ENCODE results near the gene ANXA5.

DNA sequence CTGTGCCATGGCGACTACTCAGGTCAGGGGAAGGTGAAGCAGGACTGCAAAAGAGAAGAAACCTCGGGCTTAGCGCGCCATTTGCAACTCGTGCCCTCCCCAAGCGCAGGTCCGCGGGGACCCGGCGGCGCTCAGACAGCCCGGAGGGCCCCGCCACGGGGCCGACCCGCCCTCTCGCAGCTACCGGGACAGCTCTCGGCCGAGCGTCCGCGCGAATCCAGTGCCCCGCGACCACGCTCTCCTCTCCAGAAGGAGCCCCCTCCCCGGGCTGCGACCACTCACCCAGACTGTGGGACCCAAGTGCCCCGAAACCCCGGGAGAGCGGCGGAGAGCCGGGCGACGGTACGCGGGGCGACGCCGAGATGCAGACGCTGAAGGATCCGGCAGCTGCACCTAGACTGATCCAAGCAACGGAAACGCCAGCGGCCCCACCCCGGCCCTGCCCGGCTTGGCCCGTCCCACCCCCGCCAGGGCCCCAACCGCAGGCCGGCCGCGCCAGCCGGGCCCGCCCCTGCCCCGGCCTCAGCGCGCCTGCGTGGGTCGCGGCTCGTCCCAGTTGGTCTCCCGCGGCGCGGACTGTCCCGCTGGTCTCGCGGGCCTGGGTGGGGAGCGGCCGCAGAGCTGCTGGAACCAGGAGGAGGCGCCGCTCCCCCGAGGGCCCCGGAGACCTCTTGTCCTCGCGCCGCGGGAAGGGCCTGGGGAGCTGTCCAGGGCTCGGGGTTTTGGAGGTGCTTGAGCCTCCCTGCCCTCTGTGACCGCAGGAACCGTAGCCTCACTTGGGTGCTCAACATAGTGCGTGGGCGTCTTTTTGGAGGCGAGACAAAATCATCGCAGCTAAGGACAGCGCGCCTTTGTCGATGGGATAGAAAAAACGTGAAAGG is at the start of gene ANXA5:
- TF ChIP-seq, protein P1, sequence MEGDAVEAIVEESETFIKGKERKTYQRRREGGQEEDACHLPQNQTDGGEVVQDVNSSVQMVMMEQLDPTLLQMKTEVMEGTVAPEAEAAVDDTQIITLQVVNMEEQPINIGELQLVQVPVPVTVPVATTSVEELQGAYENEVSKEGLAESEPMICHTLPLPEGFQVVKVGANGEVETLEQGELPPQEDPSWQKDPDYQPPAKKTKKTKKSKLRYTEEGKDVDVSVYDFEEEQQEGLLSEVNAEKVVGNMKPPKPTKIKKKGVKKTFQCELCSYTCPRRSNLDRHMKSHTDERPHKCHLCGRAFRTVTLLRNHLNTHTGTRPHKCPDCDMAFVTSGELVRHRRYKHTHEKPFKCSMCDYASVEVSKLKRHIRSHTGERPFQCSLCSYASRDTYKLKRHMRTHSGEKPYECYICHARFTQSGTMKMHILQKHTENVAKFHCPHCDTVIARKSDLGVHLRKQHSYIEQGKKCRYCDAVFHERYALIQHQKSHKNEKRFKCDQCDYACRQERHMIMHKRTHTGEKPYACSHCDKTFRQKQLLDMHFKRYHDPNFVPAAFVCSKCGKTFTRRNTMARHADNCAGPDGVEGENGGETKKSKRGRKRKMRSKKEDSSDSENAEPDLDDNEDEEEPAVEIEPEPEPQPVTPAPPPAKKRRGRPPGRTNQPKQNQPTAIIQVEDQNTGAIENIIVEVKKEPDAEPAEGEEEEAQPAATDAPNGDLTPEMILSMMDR (conservative IDR thresholded peaks at IDR 0.05 in 1 of 2, IDR thresholded peaks at IDR 0.05 in 1 of 2; ENCODE audit: low read depth in 1 of 2, low read length in 2 of 2), result peak; percentile 24 to 40
- TF ChIP-seq EZH2 (IDR thresholded peaks at IDR 0.05; ENCODE audit: low read length, missing control alignments), result no peak
